Stimulated activated CD8-positive, alpha-beta memory T cell treated with anti-CD3 and anti-CD28 coated beads, Interleukin-2, amount 100 ng/mL, for 1 hour (primary cell): ENCODE data around the gene CYB561D1.
A peak's percentile ranks its signal among the peaks of the same experiment; 100 is the strongest.

Experiments used
- DNase-seq, 2 donors: peaks; one replicate each; pipeline ENCODE4 v3.0.0-alpha.2; 2020; ENCODE audit warnings: low read depth in 2 of 2

The CYB561D1 gene

DNA sequence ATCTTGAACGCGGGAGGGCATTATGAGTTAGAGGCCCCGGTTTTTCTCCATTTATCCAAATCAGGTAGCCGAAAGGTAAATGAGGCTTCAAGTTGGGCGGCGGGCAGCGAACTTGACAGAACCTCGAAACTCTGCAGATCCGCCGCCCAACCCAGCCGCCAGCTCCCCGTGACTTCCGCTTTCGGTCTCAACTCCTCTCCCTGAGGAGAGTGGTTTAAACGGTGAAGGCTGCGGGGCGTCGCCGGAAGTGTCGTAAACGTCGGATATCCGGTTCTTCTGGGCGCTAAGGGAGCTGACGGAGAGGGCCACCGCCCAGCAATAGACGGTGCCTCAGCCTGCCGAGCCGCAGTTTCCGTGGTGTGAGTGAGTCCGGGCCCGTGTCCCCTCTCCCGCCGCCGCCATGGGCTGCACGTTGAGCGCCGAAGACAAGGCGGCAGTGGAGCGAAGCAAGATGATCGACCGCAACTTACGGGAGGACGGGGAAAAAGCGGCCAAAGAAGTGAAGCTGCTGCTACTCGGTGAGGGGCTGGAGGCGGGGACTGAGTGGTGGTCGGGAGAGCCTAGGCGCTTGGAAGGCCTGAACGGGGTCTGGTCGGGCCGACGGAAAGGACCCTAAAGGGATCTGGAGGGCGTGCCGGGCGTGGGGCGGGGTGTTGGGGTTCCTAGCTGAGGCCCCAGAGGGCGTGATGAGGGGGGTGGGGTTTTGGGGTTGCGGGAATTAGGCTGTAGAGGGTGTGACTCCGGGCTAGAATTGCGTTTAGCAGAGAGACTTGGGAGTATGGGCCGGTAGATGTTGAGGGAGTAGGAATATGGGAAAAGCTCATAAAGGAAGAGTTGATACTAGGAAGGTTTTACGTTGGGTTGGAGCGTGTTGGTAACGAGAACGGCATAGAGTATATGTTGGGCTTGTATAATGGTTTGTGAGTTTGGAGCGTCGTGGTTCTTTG is 54.7 kb downstream of the CYB561D1 start, which contains the start of gene GNAI3:
Gene GNAI3, plus strand, starts transcription at position 295 of the 947 bp plus-strand sequence. Its CDS starts 106 bp downstream, at position 401.
- peak; percentile 89 to 92 for DNase-seq
